Smooth muscle cell (in vitro differentiated cells): ENCODE measurements around the gene NDN. TPM values are rescaled to one million over a fixed set of nuclear protein-coding genes. Genes with fewer than 3 reads are reported as not detected.
A peak's percentile ranks its signal among the peaks of the same experiment; 100 is the strongest.

Source experiments
- DNase-seq: peaks from one replicate; lab custom pipeline; 2025; ENCODE audit not compliant: unreplicated experiment; lab: John Stamatoyannopoulos, UW
- H2AFZ ChIP-seq: fragments of 200-600 bp; sonication (generic); 2 replicates; pipeline ENCODE4 v1.6.0; 2016; ENCODE audit warnings: antibody characterized with exemption, low read depth, mild to moderate bottlenecking
- H3F3A ChIP-seq: fragments of 200-600 bp; sonication (generic); 2 replicates; pipeline ENCODE4 v1.6.0; 2017; ENCODE audit warnings: antibody characterized with exemption, low read depth
- H3K27ac ChIP-seq: fragments of 200-600 bp; sonication (generic); 2 replicates; pipeline ENCODE4 v1.5.1; 2016; ENCODE audit warnings: low read depth, mild to moderate bottlenecking
- H3K27me3 ChIP-seq: fragments of 200-600 bp; sonication (generic); 2 replicates; pipeline ENCODE4 v1.6.1; 2016; ENCODE audit warnings: low read depth, mild to moderate bottlenecking
- H3K36me3 ChIP-seq: fragments of 200-600 bp; sonication (generic); 2 replicates; pipeline ENCODE4 v1.5.1; 2016; ENCODE audit warnings: low read depth
- H3K4me1 ChIP-seq: fragments of 200-600 bp; sonication (generic); 2 replicates; pipeline ENCODE4 v1.5.1; 2016; ENCODE audit warnings: low read depth
- H3K4me2 ChIP-seq: fragments of 200-600 bp; sonication (generic); 2 replicates; pipeline ENCODE4 v1.6.0; 2016; ENCODE audit warnings: mild to moderate bottlenecking
- H3K4me3 ChIP-seq: fragments of 200-600 bp; sonication (generic); 2 replicates; pipeline ENCODE4 v1.5.1; 2016; ENCODE audit warnings: mild to moderate bottlenecking
- H3K79me2 ChIP-seq: fragments of 200-600 bp; sonication (generic); 2 replicates; pipeline ENCODE4 v1.6.0; 2016; ENCODE audit warnings: low read depth, mild to moderate bottlenecking
- H3K9ac ChIP-seq: fragments of 200-600 bp; sonication (generic); 2 replicates; pipeline ENCODE4 v1.6.0; 2016; ENCODE audit warnings: low read depth
- H3K9me3 ChIP-seq: fragments of 200-600 bp; sonication (generic); replicated peaks from 2 replicates; pipeline ENCODE4 v1.5.1; 2016; ENCODE audit warnings: low read depth
- H4K20me1 ChIP-seq: fragments of 200-600 bp; sonication (generic); 2 replicates; pipeline ENCODE4 v1.6.0; 2016; ENCODE audit warnings: low read depth
- WGBS: methylation state at CpG from one replicate; pipeline ENCODE4 v1.1.7; 2016; ENCODE audit warnings: low lambda C conversion rate; 5-methylcytosine and 5-hydroxymethylcytosine counted together
- polyA plus RNA-seq: library from polyadenylated mRNA; unstranded; fragments of >200 nt; fragmentation: Nextera tagmentation; extraction: Ambion mirVana; gene quantifications from 2 replicates; pipeline ENCODE4 v1.2.1, GENCODE V29; 2016
- total RNA-seq: library from RNA; depleted of rRNA; stranded (reverse); fragments of >200 nt; gene quantifications from 2 replicates; pipeline ENCODE4 v1.2.3, GENCODE V29; 2014
- TF ChIP-seq, protein P1 (sequence below): fragments of 200-600 bp; sonication (generic); IDR thresholded peaks from 2 replicates; pipeline ENCODE4 v1.5.1; 2017; ENCODE audit warnings: borderline replicate concordance, mild to moderate bottlenecking, antibody characterized with exemption; ENCODE audit not compliant: insufficient read depth, poor library complexity, severe bottlenecking

The NDN gene
- total and polyA plus RNA-seq, 2 experiments from 2014 or later, result 114 to 158 TPM

DNA sequence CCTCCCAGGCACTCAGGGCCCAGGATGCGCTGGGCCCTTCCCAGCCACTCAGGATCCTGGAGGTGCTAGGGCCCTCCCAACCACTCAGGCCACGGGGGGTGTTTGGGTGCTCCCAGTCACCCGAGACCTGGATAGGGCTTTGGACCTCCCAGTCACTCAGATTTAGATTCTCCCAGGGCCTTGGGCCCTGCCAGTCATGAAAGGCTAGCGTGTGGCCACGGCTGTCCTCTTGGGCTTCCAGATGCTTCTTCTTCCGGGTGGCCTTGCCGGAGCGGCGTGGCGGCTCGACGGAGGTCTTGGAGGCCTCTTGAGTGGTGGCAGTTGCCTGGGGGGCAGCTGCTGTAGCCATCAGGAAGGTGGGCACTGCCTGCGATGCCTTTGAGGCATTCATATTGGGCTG lies 42.3 kb downstream of the NDN start:
- H3K9me3 ChIP-seq, result no peaks in the 10 kb centered on the region
- no peaks in the 10 kb centered on the region for H3K36me3 ChIP-seq
- H3K4me1 ChIP-seq, result no peaks in the 10 kb centered on the region
- H2AFZ ChIP-seq, result no peak overlapping the region
- H3K9ac ChIP-seq, result no peak overlapping the region
- no peak overlapping the region for H3K4me2 ChIP-seq
- TF ChIP-seq, protein P1, sequence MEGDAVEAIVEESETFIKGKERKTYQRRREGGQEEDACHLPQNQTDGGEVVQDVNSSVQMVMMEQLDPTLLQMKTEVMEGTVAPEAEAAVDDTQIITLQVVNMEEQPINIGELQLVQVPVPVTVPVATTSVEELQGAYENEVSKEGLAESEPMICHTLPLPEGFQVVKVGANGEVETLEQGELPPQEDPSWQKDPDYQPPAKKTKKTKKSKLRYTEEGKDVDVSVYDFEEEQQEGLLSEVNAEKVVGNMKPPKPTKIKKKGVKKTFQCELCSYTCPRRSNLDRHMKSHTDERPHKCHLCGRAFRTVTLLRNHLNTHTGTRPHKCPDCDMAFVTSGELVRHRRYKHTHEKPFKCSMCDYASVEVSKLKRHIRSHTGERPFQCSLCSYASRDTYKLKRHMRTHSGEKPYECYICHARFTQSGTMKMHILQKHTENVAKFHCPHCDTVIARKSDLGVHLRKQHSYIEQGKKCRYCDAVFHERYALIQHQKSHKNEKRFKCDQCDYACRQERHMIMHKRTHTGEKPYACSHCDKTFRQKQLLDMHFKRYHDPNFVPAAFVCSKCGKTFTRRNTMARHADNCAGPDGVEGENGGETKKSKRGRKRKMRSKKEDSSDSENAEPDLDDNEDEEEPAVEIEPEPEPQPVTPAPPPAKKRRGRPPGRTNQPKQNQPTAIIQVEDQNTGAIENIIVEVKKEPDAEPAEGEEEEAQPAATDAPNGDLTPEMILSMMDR, result no peak
- no peaks in the 10 kb centered on the region for H3K79me2 ChIP-seq
- H3K27me3 ChIP-seq, result no peaks in the 10 kb centered on the region
- DNase-seq, result no peak
- no peak overlapping the region for H3K4me3 ChIP-seq
- no peaks in the 10 kb centered on the region for H3F3A ChIP-seq
- H4K20me1 ChIP-seq, result no peaks in the 10 kb centered on the region
- WGBS, result 93% methylated on average over 13 of the region's 13 CpGs
- no peak overlapping the region for H3K27ac ChIP-seq

DNA sequence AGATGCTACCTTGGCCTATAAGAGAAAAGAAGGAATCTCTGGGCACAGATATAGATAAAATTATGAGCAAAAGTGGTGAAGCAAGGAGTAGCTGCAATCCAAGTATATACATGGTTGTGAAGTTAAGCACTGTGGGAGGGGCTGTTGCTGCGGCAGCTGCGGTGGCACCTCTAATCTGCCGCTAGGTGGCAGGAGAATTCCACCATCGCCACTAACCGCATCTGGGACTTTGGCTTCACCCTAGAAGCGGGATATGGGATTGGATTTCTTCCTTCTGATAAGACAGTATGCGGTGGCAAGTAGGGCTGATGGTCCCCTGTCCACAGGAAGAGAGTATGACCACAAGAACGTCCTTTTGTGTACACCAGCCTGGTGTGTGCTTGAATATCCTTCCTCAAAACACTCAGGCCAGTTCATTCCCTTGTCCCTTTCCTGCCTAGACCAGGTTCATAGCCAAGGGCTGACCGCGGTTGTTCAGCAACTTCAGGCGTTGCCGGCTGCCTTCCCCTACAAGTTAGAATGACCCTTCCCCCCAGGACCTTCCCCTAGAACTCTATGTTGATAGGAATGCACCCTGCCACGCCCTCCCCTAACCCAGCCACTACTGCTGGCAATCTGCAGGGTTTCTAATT lies 44.6 kb downstream of the NDN start:
- Histone ChIP-seq H3K4me2 (peak overlapping the region; percentile 31), H3K27me3 (no peaks in the 10 kb centered on the region), H3K36me3 (no peaks in the 10 kb centered on the region), H3K27ac (no peak overlapping the region), H3F3A (no peaks in the 10 kb centered on the region), H3K9me3 (no peaks in the 10 kb centered on the region), H2AFZ (no peak overlapping the region), H3K4me3 (no peak overlapping the region), H3K79me2 (no peaks in the 10 kb centered on the region), H3K4me1 (no peaks in the 10 kb centered on the region), H4K20me1 (no peaks in the 10 kb centered on the region), H3K9ac (no peak overlapping the region)
- TF ChIP-seq, protein P1, result peak; percentile 66
- WGBS, result 31% methylated on average over 13 of the region's 13 CpGs
- no peak for DNase-seq

Other genes with a start within 250 kb of the NDN start
- gene GOLGA6L2, start 240.1 kb downstream of the NDN start, total RNA-seq, result not detected in 2 replicates
- not detected in 2 replicates for gene GOLGA6L2, start 240.1 kb downstream of the NDN start, polyA plus RNA-seq
- not detected in 2 replicates for gene MKRN3, start 121.6 kb downstream of the NDN start, total RNA-seq
- gene MKRN3, start 121.6 kb downstream of the NDN start, polyA plus RNA-seq, result 0.07 TPM in 1 of 2 replicates, not detected in the other
- gene MAGEL2, start 39.4 kb downstream of the NDN start, total RNA-seq, result 6.0 and 8.4 TPM in 2 replicates
- 10.4 and 16.0 TPM in 2 replicates for gene MAGEL2, start 39.4 kb downstream of the NDN start, polyA plus RNA-seq